ENCODE data around the gene MAL. TPM values are rescaled to one million over a fixed set of nuclear protein-coding genes. Genes with fewer than 3 reads are reported as not detected.
"Not testable (repeated sequence)": the region's sequence is repeated elsewhere in the genome, so short reads cannot be mapped to it uniquely, and the experiment has no call there.

The MAL gene
- total RNA-seq, 1 donor from 2014 or later, result 9.6 TPM

DNA sequence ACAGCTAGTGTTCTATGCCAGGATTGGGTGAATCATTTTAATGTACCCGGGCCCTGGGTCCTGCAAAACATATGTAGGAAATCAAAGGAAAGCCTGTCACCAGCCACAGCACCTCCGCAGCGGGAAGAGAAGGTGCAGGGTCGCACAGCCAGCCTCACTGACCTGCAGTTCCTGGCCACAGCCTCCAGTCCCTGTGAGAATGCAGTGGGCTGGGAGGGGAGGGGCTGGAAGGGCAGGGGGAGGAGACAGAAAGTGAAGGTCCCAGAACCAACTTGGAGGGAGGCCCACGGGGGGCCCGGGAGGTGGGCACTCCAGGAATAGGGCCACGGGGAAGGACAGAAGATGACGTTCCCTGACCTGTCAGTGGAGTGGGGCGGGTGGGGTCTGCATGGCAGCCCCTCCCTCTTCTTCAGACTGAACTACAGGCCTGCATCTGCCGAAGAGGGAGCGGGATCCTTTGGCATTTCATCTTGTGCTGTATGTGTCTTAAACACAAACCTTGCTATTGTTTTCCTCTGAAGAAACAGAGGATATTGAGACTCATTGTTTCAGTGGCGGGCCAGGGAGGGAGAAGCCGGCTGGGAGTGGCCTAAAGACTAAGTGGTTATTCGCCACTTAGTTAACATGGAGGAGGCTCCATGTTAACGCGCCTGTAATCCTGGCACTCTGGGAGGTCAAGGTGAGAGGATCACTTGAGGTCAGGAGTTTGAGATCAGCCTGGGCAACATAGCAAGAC, 7.5 kb downstream of the MAL start:
- TF ChIP-seq, protein P1, sequence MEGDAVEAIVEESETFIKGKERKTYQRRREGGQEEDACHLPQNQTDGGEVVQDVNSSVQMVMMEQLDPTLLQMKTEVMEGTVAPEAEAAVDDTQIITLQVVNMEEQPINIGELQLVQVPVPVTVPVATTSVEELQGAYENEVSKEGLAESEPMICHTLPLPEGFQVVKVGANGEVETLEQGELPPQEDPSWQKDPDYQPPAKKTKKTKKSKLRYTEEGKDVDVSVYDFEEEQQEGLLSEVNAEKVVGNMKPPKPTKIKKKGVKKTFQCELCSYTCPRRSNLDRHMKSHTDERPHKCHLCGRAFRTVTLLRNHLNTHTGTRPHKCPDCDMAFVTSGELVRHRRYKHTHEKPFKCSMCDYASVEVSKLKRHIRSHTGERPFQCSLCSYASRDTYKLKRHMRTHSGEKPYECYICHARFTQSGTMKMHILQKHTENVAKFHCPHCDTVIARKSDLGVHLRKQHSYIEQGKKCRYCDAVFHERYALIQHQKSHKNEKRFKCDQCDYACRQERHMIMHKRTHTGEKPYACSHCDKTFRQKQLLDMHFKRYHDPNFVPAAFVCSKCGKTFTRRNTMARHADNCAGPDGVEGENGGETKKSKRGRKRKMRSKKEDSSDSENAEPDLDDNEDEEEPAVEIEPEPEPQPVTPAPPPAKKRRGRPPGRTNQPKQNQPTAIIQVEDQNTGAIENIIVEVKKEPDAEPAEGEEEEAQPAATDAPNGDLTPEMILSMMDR (IDR thresholded peaks at IDR 0.05; ENCODE audit: insufficient read depth, low read length, poor library complexity, severe bottlenecking), result no peak
- Histone ChIP-seq H3K36me3 (ENCODE audit: control insufficient read depth, insufficient read depth, low read length) (no peaks in the 10 kb centered on the region), H3K4me3 (ENCODE audit: low read depth, low read length) (no peak overlapping the region), H3K27me3 (ENCODE audit: control insufficient read depth, insufficient read depth, low read length) (no peaks in the 10 kb centered on the region)
- DNase-seq (ENCODE audit: low read depth), result no peak

GRCh38 chr2:95034221-95034620, 8.7 kb downstream of the MAL start:
- H3K36me3 ChIP-seq (ENCODE audit: control insufficient read depth, insufficient read depth, low read length), result no peaks in the 10 kb centered on the region
- H3K4me3 ChIP-seq (ENCODE audit: low read depth, low read length), result no peak overlapping the region
- TF ChIP-seq, protein P1 (IDR thresholded peaks at IDR 0.05; ENCODE audit: insufficient read depth, low read length, poor library complexity, severe bottlenecking), result no peak
- DNase-seq (ENCODE audit: low read depth), result no peak
- H3K27me3 ChIP-seq (ENCODE audit: control insufficient read depth, insufficient read depth, low read length), result no peaks in the 10 kb centered on the region

GRCh38 chr2:95034818-95035217, 9.3 kb downstream of the MAL start:
- TF ChIP-seq, protein P1 (IDR thresholded peaks at IDR 0.05; ENCODE audit: insufficient read depth, low read length, poor library complexity, severe bottlenecking), result no peak
- Histone ChIP-seq H3K27me3 (ENCODE audit: control insufficient read depth, insufficient read depth, low read length) (no peaks in the 10 kb centered on the region), H3K4me3 (ENCODE audit: low read depth, low read length) (no peak overlapping the region), H3K36me3 (ENCODE audit: control insufficient read depth, insufficient read depth, low read length) (no peaks in the 10 kb centered on the region)
- DNase-seq (ENCODE audit: low read depth), result no peak

GRCh38 chr2:95036596-95037383, 11.3 kb downstream of the MAL start:
- H3K27me3 ChIP-seq (ENCODE audit: control insufficient read depth, insufficient read depth, low read length), result no peaks in the 10 kb centered on the region
- no peak for DNase-seq (ENCODE audit: low read depth)
- TF ChIP-seq, protein P1 (IDR thresholded peaks at IDR 0.05; ENCODE audit: insufficient read depth, low read length, poor library complexity, severe bottlenecking), result no peak
- no peaks in the 10 kb centered on the region for H3K36me3 ChIP-seq (ENCODE audit: control insufficient read depth, insufficient read depth, low read length)
- H3K4me3 ChIP-seq (ENCODE audit: low read depth, low read length), result no peak overlapping the region

- Histone ChIP-seq H3K4me3 (ENCODE audit: low read depth, low read length) (no peak overlapping the region), H3K36me3 (ENCODE audit: control insufficient read depth, insufficient read depth, low read length) (no peaks in the 10 kb centered on the region), H3K27me3 (ENCODE audit: control insufficient read depth, insufficient read depth, low read length) (no peaks in the 10 kb centered on the region)
- TF ChIP-seq, protein P1 (IDR thresholded peaks at IDR 0.05; ENCODE audit: insufficient read depth, low read length, poor library complexity, severe bottlenecking), result no peak
- no peak for DNase-seq (ENCODE audit: low read depth)
Measured at GRCh38 chr2:95037384-95037839, 11.9 kb downstream of the MAL start.

- not testable (repeated sequence) for H3K36me3 ChIP-seq (ENCODE audit: control insufficient read depth, insufficient read depth, low read length); H3K4me3 ChIP-seq (ENCODE audit: low read depth, low read length); H3K27me3 ChIP-seq (ENCODE audit: control insufficient read depth, insufficient read depth, low read length); DNase-seq (ENCODE audit: low read depth)
Measured at GRCh38 chr2:95037841-95038585, 12.5 kb downstream of the MAL start.

Measured in kidney epithelial cell (primary cell).